ENCODE measurements around the gene CBFA2T2.

GRCh38 chr20:33676652-33677645, 187.1 kb downstream of the CBFA2T2 start:
- TF ChIP-seq CTCF (IDR thresholded peaks at IDR 0.05) (no peak), EZH2 (IDR thresholded peaks at IDR 0.05; ENCODE audit: borderline replicate concordance, insufficient read depth, low read depth, low read length, poor library complexity, severe bottlenecking) (no peak)

Data from B cell (primary cell).